GM20431 (cell line): ENCODE measurements around the gene ACSL1.
"Not testable (repeated sequence)": the region's sequence is repeated elsewhere in the genome, so short reads cannot be mapped to it uniquely, and the experiment has no call there.

Experiments used
- in situ Hi-C: fragments of 300-500 bp; cut with MseI, MboI; formaldehyde crosslinking; loops from one replicate; pipeline ENCODE4 v1.15.0; 2020; ENCODE audit warnings: low sequenced_read_pairs; ENCODE audit not compliant: unreplicated experiment

The ACSL1 gene

DNA sequence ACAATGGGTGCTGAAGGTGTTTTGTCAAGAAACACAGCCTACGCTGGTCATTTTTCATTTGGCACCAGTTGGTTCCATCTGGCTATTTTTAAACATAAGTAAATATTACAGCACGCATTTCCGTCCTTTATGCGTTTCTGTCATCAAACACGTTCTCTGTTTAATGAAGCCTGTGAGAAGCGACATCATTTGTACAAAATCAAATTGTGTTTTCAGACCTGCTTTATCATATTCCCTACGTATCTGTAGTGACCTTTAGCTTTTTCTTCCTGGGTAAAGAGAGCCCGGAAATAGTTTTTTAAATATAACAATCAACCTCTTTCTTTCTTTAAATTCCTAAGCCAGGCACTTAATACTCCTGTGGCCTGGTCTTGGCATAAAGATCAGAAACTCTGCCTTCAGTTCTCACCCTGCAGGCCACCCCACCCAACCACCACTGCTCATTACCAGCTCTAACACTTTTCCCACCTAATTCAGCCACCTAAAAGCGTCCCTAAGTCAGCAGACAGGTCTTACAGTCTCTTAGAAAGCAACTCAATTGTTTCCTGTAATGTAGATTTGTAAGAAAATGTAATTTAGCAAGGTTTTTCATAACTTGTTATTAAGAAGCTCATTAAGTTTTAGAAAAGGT lies 30.4 kb downstream of the ACSL1 start:
- in situ Hi-C loops: no loop called here

DNA sequence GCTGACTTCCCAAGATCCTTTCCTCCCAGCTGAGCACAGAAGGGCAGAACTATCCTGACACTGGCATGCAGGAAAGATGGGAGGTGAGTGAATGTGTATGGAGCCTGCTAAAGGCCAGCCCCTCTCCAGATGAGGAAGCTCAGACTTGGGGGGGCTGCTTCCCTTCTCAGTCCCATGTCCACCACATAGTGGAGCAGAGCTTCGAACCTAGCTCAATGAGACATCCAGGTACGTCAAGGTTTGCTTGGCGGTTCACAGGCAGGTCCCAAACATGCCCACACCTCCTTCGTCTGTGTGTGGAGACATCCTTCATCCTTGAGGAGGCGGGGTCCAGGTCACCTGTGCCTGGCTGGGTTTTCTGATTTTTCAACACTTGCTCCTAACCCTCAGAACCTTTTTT lies 31.3 kb downstream of the ACSL1 start:
- in situ Hi-C loops: no loop called here

DNA sequence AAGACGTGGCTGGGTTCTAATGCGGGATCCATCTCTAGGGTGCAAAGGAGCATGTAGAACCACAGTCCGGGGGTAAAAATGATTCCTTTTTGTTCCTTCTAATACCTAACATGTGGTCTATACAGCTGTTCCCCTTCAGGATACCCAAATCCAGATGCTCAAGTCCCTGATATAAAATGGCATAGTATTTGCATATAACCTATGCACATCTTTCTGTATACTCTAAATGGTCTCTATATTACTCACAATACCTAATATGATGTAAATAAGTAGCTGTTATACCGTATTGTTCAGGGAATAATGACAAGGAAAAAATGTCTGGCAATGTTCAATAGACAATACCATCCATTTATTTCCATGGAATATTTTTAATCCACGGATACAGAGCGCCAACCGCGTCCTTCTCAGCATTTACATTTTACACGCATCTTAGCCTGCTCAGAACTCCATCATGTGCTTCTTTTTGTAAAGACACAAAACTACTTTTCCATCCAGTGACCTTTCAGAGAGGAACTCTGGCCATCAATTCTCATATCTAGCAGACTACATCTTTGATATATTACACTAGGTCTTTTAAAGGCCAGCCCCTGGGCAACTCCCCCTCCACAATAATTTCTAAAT lies 31.9 kb downstream of the ACSL1 start:
- in situ Hi-C loops: no loop called here

DNA sequence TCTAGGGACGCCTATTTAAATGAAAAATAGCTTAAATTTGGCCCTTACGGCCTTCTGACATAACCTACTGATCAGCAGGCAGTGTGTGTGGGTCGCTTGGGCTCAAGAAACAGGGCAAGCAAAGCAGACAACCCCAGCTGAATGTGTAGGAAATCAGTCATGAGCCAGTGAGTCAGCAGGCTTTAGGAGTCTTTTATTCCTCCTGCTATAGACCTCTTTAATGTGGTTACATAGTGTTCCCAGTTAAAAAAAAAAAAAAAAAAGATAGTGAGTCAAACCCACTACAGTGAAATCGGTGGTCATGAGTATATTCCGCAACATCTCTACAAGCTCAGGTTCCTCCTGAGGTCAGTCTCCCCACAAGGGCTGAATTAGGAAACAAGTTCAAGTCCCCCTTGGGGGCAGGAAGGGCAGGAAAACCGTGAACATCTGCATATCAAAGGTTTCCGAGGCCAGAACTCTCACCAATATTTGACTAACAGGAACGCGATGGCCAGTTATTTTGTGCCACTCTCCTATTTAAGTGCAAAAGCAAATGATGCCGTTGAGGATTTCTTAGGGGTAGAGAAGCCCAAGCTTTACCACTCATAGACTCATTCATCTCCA lies 32.7 kb downstream of the ACSL1 start:
- in situ Hi-C loops: no loop called here

DNA sequence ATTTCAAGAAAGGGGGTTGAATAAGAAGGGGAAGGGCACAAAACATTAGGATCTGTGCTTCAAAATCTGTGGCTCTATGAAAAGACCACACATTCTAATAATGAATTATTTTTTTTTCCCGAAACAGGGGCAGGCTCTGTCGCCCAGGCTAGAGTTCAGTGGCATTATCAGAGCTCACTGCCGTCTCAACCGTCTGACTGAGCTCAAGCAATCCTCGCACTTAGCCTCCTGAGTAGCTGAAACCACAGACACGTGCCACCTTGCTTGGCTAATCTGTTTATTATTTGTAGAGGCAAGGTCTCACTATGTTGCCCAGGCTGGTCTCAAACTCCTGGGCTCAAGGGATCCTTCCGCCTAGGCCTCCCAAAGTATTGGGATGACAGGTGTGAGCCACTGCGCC lies 33.4 kb downstream of the ACSL1 start:
- in situ Hi-C loops: no loop called here

DNA sequence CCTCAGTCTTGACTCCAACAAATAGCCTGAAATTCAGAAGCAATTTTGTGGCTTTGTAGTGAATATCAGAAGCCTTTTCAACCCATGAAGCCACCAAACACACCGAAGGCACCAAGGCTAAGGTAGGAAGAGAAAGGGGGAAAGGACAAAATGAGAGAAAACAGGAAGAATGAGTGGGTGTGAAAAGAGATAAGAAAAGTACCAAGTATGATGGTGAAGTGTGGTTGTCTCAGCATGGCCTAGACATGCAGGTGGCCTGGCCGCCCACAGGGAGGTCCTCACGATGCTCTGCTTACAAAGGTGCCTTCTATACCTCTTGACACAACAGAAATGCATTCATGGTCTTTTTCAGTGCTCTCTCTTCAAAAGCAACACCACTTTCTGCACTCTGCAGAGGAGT lies 34.9 kb downstream of the ACSL1 start:
- in situ Hi-C loops: no loop called here

DNA sequence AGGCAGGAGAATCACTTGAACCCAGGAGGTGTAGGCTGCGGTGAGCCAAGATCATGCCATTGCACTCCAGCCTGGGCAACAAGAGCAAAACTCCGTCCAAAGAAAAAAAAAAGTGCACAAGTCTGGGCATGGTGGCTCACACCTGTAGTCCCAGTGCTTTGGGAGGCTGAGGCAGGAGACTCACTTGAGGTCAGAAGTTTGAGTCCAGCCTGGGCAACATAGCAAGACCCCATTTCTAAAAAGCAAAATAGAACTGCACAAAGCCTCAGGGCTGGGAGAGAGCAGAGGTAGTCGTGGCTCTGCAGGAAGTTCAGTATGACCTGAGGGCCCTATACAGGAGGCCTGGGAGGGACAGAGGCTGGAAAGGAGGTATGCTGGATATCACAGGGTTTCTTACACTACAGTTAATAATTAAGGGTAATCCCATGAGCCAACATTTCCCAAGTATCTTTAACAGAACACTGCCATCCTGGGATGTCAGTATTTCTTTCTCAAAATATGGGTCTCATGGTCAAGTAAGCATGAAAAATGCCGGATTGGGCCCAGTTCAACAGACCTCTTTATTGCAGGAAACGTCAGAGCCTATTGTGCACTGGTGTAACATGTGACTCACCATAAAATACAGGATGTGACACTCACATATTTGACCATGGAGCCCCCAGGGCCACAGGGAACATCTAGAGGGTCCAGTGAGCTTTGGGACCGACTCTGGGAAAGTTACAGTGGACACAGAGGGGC lies 37.8 kb downstream of the ACSL1 start:
- in situ Hi-C loops: no loop called here

DNA sequence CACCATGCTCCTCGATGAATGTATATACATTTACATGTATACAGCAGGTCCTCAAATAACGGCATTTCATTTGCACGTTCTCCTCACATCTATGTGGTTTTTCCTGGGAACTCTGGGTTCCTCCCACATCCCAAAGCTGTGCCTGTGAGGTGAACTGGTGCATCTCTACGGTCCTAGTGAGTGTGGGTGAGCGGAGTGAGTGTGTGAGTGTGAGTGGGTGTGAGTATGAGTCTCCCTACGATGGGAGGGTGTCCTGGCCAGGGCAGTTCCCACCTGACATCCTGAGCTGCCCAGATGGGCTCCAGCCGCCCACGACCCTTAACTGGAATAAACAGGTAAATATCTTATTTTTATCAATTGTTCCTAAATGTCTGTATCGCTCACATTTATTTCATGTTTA lies 40.0 kb downstream of the ACSL1 start:
- in situ Hi-C loops: no loop called here

DNA sequence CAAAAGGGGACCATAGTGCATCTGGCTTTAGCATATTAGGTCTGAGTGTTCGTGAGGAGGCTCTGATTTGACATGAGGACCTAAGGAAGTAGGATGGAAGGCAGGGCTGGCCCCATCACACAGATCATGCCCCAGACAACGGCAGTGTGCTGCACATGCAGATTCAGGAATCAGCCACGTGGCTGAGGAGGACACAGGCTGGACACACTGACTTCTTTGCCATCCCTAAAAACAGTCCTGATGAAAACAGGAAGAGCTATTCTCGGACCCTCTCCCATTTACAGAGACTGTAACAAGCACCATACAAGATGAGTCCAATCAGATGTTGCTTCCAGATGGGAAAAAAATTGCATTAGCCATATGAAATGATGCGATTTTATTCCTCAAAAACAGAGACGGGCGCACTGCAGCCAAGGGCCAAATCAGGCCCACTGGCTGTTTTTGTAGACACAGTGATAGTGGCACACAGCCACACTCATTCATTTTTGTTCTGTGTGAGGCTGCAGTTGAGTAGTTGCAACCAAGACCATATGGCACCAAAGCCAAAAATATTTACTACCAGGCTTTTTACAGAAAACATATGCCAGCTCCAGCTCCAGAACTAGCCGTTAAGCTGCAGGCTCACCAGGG lies 41.0 kb downstream of the ACSL1 start:
- in situ Hi-C loops: no loop called here

DNA sequence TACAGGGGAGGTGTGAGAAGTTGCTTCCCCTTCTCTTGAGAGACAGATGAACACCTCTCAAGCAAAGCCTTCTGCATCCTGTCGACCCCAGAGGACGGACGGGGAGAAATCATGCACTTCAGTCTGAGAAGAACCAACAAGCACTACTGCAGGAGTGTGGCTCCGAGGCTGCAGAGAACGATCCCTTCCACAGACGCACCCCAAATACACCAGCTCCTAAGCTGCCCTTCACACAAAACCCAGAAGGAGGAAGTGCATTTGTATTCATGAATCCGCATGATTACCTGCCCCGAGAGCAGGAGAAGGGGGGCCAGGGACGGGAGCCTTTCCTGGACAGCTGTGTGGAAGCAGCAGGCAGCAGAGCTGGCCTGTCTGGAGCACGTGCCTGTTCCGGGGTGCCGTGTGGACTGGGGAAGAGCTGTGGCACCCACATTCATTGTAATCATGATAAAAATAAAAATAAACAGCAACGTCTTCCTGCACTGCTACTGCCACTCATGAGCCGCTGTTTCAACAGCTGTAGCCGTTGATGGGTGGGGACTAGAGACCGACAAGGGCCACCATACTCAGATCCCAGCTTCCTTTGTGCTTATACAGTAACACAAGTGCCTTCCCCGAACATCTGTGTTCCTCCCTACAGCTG lies 42.9 kb downstream of the ACSL1 start:
- in situ Hi-C loops: no loop called here

DNA sequence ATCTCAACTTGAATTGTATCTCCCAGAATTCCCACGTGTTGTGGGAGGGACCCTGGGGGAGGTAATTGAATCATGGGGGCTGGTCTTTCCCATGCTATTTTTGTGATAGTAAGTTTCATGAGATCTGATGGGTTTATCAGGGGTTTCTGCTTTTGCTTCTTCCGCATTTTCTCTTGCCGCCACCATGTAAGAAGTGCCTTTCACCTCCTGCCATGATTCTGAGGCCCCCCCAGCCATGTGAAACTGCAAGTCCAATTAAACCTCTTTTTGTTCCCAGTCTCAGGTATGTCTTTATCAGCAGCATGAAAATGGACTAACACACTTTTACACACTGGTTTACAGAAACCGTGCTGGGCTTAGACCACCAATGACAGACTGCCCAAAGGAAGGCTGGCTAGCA lies 46.6 kb downstream of the ACSL1 start:
- in situ Hi-C loops: not testable (repeated sequence)

DNA sequence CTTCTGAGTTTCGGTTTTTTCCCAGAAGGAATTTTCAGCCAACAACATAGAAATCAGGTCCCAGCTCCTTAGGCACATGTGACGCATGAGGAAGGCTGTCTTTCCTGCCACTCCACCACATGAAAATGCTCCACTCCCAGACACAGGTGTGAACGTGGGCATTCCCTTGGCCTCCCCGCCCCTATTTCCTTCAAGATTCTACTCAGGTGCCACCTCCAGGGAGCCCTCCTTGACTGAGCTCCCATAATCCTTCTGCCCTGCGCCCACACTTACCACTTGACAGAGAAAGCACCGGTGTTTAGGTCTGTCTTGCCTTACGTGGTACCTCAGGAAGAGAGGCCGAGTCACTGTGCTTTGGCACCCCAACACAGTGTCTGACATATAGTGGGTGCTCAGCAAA lies 47.4 kb downstream of the ACSL1 start:
- in situ Hi-C loops: no loop called here

DNA sequence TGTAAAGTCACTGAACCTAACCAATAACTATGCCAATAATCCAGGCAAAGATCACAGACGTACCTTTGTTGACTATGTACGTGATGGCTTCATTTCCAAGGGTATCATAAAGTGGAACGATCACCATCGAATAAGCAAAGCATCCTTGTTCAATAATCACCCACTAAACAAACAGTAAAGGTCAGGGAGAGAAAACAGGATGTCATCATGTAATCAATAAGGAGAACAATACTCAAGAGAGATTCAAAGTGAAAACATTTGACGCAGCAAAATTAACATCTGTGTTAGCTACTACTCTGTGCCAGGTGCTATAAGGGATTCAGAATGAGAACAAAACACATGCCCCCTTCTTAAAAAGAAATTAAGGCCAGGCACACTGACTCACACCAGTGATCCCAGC lies 48.9 kb downstream of the ACSL1 start:
- in situ Hi-C loops: no loop called here

DNA sequence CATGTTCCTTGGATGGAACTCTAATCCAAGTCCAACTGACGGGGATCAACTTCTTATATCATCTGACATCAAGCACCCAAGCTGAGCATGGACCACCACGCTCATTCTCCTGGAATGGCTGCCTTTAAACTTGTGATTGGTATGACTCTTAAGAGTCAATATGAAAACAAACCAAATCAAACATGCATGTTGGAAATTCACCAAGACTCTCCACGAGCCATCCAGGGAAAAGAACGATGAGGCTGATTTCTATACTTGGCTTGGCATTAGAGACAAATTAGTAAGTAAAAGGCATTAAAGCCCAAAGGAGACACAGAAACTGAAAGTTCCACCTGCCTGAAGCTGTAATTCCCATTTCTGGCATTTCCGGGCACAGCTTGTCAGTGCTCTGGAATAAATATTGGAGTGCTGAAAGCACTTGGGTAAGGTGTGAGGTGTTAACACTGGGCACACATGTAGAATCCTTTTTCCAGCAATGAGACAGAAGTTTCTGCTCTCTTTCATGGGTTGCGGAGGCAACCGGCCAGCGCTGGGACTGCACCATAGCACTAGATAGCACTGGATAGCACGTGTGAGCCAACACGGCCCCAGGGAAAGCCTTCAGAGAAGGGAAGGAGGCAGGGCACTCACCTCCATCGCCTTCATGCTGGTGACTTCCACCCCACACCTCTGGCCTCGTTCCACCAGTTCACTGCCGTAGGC lies 49.8 kb downstream of the ACSL1 start:
- in situ Hi-C loops: no loop called here

DNA sequence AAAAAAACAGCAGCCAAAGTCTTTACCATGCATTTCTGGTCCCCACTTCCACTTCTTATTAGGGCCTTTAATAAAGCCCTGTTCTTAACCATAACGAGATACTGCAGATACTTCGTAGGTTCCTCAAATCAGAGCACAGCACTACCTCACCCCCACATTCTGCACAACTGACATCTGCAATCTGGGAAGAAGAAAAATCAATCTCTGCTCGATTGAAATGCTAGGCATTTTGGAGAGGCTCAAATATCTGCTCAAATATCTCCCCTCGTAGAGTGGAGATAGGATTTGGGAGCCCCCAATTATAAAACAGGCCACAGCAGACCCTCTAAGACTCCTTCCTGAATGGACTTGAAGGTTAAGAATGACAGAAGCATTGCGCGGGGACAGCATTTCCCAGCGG lies 51.6 kb downstream of the ACSL1 start:
- in situ Hi-C loops: loop anchor here (25.0 kb wide), 1 partner anchor 213 kb away; no protein-coding TSS in a partner anchor

DNA sequence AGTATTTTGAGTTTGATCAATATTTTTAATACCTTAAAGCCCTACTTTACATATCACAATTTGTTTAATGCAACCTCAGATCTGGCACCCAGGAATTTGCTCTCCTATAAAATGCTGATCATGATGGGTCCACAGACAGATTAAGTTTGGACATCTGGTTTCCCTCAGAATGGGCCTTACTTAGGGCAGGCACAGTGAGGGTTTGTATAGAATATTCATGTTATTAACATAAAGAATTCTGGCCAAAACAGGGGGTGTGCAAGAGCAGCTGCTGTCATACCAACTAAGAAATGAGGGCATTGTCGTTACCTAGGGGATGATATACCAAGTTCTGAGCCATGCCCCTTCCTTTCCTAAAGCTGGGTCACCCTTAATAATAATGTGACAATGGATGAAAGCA lies 54.4 kb downstream of the ACSL1 start:
- in situ Hi-C loops: loop anchor here (25.0 kb wide), 1 partner anchor 216 kb away; no protein-coding TSS in a partner anchor

DNA sequence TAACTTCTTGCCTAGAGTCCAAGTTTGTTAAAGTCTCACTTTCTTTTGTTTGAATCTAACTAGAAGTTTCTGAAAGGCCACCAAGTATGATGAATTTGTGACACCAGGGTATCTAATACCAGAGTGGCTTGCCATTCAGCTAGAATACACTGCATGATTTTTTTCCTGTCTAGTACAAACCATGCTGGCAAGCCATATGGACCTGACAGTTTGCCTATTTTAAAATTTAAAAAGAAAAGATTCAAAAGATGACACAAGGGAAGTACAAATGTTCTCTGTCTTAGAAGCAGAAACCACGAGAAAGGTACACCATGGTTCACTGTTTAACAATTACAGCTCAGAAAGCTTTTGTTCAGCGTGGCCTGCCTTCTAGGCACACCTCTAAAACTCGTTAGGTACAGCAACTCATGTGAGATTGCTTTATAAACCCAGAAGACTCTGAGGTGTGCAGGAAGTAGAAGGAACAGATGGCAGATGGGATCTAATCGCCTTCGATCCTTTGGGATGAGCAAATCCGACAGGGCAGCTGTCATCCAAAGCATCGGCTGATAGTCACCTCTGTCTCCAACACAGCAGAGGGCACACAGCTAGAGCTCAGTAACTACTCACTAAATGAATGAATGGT lies 56.5 kb downstream of the ACSL1 start:
- in situ Hi-C loops: loop anchor here (25.0 kb wide), 1 partner anchor 218 kb away; no protein-coding TSS in a partner anchor

DNA sequence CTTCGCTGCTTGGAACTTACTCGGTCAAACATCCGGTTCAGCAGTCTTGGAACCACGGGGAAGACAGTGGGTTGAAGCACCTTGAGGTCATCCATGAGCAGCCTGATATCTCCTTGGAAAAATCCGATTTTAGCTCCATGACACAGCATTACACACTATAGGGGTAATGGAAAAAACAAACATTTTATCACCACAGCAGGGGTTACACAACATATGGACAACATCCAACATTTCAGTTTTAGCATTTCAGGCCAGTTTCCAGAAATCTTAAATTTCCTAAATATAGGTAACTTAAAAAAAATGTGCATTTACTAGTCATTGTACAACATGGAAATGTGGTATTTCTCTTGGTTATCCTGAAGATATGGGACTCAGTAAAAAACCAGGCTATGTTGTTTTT lies 57.5 kb downstream of the ACSL1 start:
- in situ Hi-C loops: loop anchor here (25.0 kb wide), 1 partner anchor 219 kb away; no protein-coding TSS in a partner anchor

DNA sequence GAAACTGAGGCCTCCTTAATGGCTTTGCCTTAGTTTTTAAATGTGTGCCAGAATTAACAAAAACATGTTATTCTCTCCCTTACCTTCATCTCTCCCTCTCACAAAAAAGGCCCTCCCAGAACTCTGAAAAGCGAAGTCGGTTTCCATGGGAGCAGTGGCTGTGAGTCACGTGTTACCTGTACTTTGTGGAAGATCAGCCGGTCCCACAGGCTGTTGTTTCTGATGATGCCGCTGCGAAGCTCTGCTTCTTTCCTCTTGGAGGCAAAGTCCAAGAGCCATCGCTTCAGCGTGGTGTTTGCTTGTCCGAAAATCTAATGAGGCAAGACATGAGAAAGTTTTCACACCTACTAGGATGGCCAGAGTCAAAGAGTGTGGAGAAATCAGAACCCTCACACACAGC lies 59.3 kb downstream of the ACSL1 start:
- in situ Hi-C loops: loop anchor here (25.0 kb wide), 1 partner anchor 221 kb away; no protein-coding TSS in a partner anchor
